HepG2 (cell line): ENCODE measurements around the gene BCAS4. TPM values are rescaled to one million over a fixed set of nuclear protein-coding genes. Genes with fewer than 3 reads are reported as not detected.

Experiments
- ATAC-seq: fragments of 200-7000 bp; cut with Tn5 transposase; 3 replicates; pipeline ENCODE4 v1.9.1; 2020; ENCODE audit warnings: mild to moderate bottlenecking, moderate library complexity
- BruUV-seq: library from RNA; stranded (reverse); fragments of 400-500 nt; replicated peaks from 2 replicates; lab custom pipeline; 2021; lab: Mats Ljungman, UMichigan
- CTCF ChIA-PET: fragments of 300-600 bp; formaldehyde crosslinking; extraction: SDS; loops from one replicate; lab custom pipeline; 2021; ENCODE audit warnings: low total read pairs, inconsistent platforms, low intra/inter-chr PET ratio; lab: Yijun Ruan, JAX
- POLR2A ChIA-PET: fragments of 350-600 bp; sonication (Branson Sonifier 250); formaldehyde crosslinking; loops from one replicate; lab custom pipeline; 2020; ENCODE audit warnings: antibody characterized with exemption, inconsistent platforms; lab: Yijun Ruan, JAX
- DNase-seq: peaks from one replicate; pipeline ENCODE4 v3.0.0-alpha.2; 2015; ENCODE audit warnings: low spot score
- FAIRE-seq: peaks from 3 replicates; lab custom pipeline; 2011; peaks lifted over from hg19 to GRCh38; lab: Jason Lieb, UNC
- H2AFZ ChIP-seq: one replicate; pipeline ENCODE4 v1.6.1; 2011; ENCODE audit warnings: low read length, inconsistent platforms
- H3K27ac ChIP-seq: fragments of 300-600 bp; 3 replicates; pipeline ENCODE4 v1.8.0; 2011; ENCODE audit warnings: mixed run types, mild to moderate bottlenecking, mixed read lengths, low read length, inconsistent platforms; ENCODE audit not compliant: insufficient read depth; ENCODE audit errors: extremely low read length
- H3K27me3 ChIP-seq, 2 experiments: fragments of 200-600 bp in 1 of 2; 2 replicates in 1 of 2; 3 replicates in 1 of 2; pipeline versions ENCODE4 v1.6.0 to v1.8.0; 2011; ENCODE audit warnings: low read length in 2 of 2, mild to moderate bottlenecking in 2 of 2, moderate library complexity in 2 of 2, inconsistent platforms in 1 of 2; ENCODE audit not compliant: insufficient read depth in 2 of 2, control insufficient read depth in 1 of 2
- H3K36me3 ChIP-seq, 2 experiments: fragments of 200-600 bp in 1 of 2; replicated peaks in 1 of 2; 2 replicates in 1 of 2; 3 replicates in 1 of 2; pipeline versions ENCODE4 v1.5.1 to v1.8.0; 2011; ENCODE audit warnings: low read length in 2 of 2, inconsistent platforms in 1 of 2; ENCODE audit not compliant: insufficient read depth in 2 of 2, control insufficient read depth in 1 of 2
- H3K4me1 ChIP-seq: 2 replicates; pipeline ENCODE4 v1.5.1; 2012; ENCODE audit warnings: low read length, inconsistent platforms; ENCODE audit not compliant: insufficient read depth
- H3K4me2 ChIP-seq: 2 replicates; pipeline ENCODE4 v1.6.0; 2011; ENCODE audit warnings: low read depth, low read length, inconsistent platforms
- H3K4me3 ChIP-seq, 3 experiments: fragments of 200-600 bp in 1 of 3; sonication (generic), shearing (Covaris generic) in 1 of 3; replicated peaks in 1 of 3; 2 replicates each; pipeline ENCODE4 v1.5.1; 2011 to 2016; ENCODE audit warnings: low read length in 3 of 3, inconsistent platforms in 2 of 3, low read depth in 2 of 3, mild to moderate bottlenecking in 2 of 3, control low read depth in 1 of 3, mixed read lengths in 1 of 3; ENCODE audit not compliant: insufficient read depth in 1 of 3
- H3K79me2 ChIP-seq: one replicate; pipeline ENCODE4 v1.6.1; 2011; ENCODE audit warnings: low read length, inconsistent platforms; ENCODE audit not compliant: insufficient read depth
- H3K9ac ChIP-seq: 2 replicates; pipeline ENCODE4 v1.6.0; 2011; ENCODE audit warnings: mild to moderate bottlenecking, low read depth, low read length, inconsistent platforms; ENCODE audit not compliant: insufficient read depth
- H3K9me3 ChIP-seq: 2 replicates; pipeline ENCODE4 v1.5.1; 2012; ENCODE audit warnings: mild to moderate bottlenecking, low read length
- H4K20me1 ChIP-seq: 2 replicates; pipeline ENCODE4 v1.6.0; 2011; ENCODE audit warnings: inconsistent platforms, mild to moderate bottlenecking, low read length, moderate library complexity; ENCODE audit not compliant: insufficient read depth
- ATF4 ChIP-seq, 2 experiments: fragments of 450-650 bp in 1 of 2; sonication (generic) in 1 of 2; formaldehyde crosslinking; IDR thresholded peaks; 2 replicates each; pipeline versions ENCODE4 v1.5.0 to v1.8.0; 2020 to 2022; ENCODE audit warnings: mild to moderate bottlenecking in 1 of 2, missing genetic modification reagents in 1 of 2
- NFYB ChIP-seq: sonication (generic); formaldehyde crosslinking; IDR thresholded peaks from 2 replicates; pipeline ENCODE4 v1.4.0; 2020; ENCODE audit warnings: missing genetic modification reagents
- NPAS2 ChIP-seq: sonication (generic); formaldehyde crosslinking; IDR thresholded peaks from 2 replicates; pipeline ENCODE4 v1.8.0; 2022; ENCODE audit warnings: mild to moderate bottlenecking, missing genetic modification reagents, borderline replicate concordance
- RERE ChIP-seq: IDR thresholded peaks from 2 replicates; pipeline ENCODE4 v1.6.1; 2016; ENCODE audit warnings: low read depth, missing genetic modification reagents, missing compliant biosample characterization
- ZNF558 ChIP-seq: sonication (generic); formaldehyde crosslinking; IDR thresholded peaks from 2 replicates; pipeline ENCODE4 v1.9.0; 2022; ENCODE audit warnings: mild to moderate bottlenecking, missing genetic modification reagents, borderline replicate concordance
- ZNF850 ChIP-seq: sonication (generic); formaldehyde crosslinking; conservative IDR thresholded peaks from 2 replicates; pipeline ENCODE4 v1.9.0; 2021; ENCODE audit warnings: mild to moderate bottlenecking, missing genetic modification reagents
- WGBS: methylation state at CpG from one replicate; pipeline ENCODE4 v1.1.6; 2017; ENCODE audit warnings: low lambda C conversion rate; 5-methylcytosine and 5-hydroxymethylcytosine counted together
- in situ Hi-C: cut with HindIII; loops from 2 replicates; pipeline ENCODE4 v1.10.0; 2017; ENCODE audit warnings: low pct_unique_long_range_greater_than_20kb; ENCODE audit not compliant: extremely low pct_ligation_motif_present
- intact Hi-C: fragments of 100-400 bp; cut with micrococcal nuclease; formaldehyde crosslinking; loops from one replicate; pipeline ENCODE4 v1.10.0; 2022; ENCODE audit not compliant: unreplicated experiment
- polyA plus RNA-seq, 8 experiments: library from polyadenylated mRNA; depleted of rRNA in 3 of 8; stranded (reverse) in 7 of 8; unstranded in 1 of 8; fragments of >200 nt; fragmentation: Illumina TruSeq in 4 of 8; extraction: Trizol in 4 of 8; gene quantifications; 2 replicates each; pipeline versions ENCODE4 v1.2.1 to v1.2.3, GENCODE V29; 2011 to 2016; ENCODE audit warnings: low read depth in 4 of 8, missing spikeins in 1 of 8, mixed read lengths in 1 of 8; ENCODE audit not compliant: insufficient read depth in 1 of 8
- total RNA-seq, 5 experiments: library from RNA; depleted of rRNA; stranded (reverse); fragments of >200 nt; fragmentation: Illumina TruSeq; extraction: Trizol; gene quantifications; 2 replicates each; pipeline ENCODE4 v1.2.3, GENCODE V29; 2016; ENCODE audit warnings: low read depth in 1 of 5

Gene BCAS4
- total and polyA plus RNA-seq, 2 of the 13 experiments (the other 11 are each of a cell fraction or from before 2014, with no cell fraction given), result 7.2 to 8.0 TPM

GRCh38 chr20:50826121-50826520, 31.3 kb downstream of the BCAS4 start:
- Histone ChIP-seq H3K27me3 (no peaks in the 10 kb centered on the region), H2AFZ (no peak overlapping the region), H3K9ac (no peak overlapping the region), H3K4me1 (peaks cover 10% of the 10 kb centered on the region), H3K36me3 (no peaks in the 10 kb centered on the region), H3K9me3 (no peaks in the 10 kb centered on the region), H4K20me1 (no peaks in the 10 kb centered on the region), H3K27ac (no peak overlapping the region), H3K4me3 (no peak overlapping the region), H3K4me2 (no peak overlapping the region), H3K79me2 (no peaks in the 10 kb centered on the region)
- FAIRE-seq, result no peak
- BruUV-seq, result no TSS peak
- TF ChIP-seq ZNF850 (CRISPR knock-in tag) (no peak), RERE (no peak), NFYB (CRISPR knock-in tag) (no peak), ATF4 (CRISPR knock-in tag; IDR thresholded peaks at IDR 0.05) (no peak), ZNF558 (CRISPR knock-in tag) (no peak), NPAS2 (CRISPR knock-in tag) (no peak)
- DNase-seq, result no peak
- ChIA-PET CTCF (no interaction called here), POLR2A (interaction anchor here (0.8 kb wide), 1 partner anchor 105 kb away, joined by 3 read pairs; the partner anchor contains the start of gene ADNP)
- WGBS, result 65% methylated on average over 2 of the region's 2 CpGs
- in situ Hi-C loops (no loop called here), intact Hi-C loops (loop anchor here (5.0 kb wide), 1 partner anchor 699 kb away; no protein-coding TSS in a partner anchor)
- ATAC-seq, result no peak
